NCI-H510A treated with DMSO at 0.1 percent for 48 hours (cell line): Measurements from ENCODE around the gene AADACL4.
A peak's percentile ranks its signal among the peaks of the same experiment; 100 is the strongest.

Experiments
- DNase-seq: peaks from one replicate; lab custom pipeline; 2025; lab: John Stamatoyannopoulos, UW

The AADACL4 gene

GRCh38 chr1:12613180-12613579, 30.7 kb upstream of the AADACL4 start:
- DNase-seq, result no peak

GRCh38 chr1:12614402-12615158, 29.3 kb upstream of the AADACL4 start:
- DNase-seq, result no peak

GRCh38 chr1:12615159-12615864, 28.6 kb upstream of the AADACL4 start:
- no peak for DNase-seq

GRCh38 chr1:12615865-12616708, 27.8 kb upstream of the AADACL4 start:
- no peak for DNase-seq

- no peak for DNase-seq
Measured at GRCh38 chr1:12616709-12617373, 27.0 kb upstream of the AADACL4 start.

GRCh38 chr1:12617511-12617900, 26.4 kb upstream of the AADACL4 start:
- no peak for DNase-seq

GRCh38 chr1:12617901-12618660, 25.8 kb upstream of the AADACL4 start, which contains the start of gene DHRS3:
TSS of gene DHRS3 (minus strand) at chr1:12618210. CDS start at chr1:12617348, 862 bp downstream.
- DNase-seq, result peak; percentile 69

- peak; percentile 61 for DNase-seq
Measured at GRCh38 chr1:12618661-12618964, 25.3 kb upstream of the AADACL4 start.

GRCh38 chr1:12618965-12619791, 24.7 kb upstream of the AADACL4 start:
- DNase-seq, result peak; percentile 61

- DNase-seq, result peak; percentile 85
Measured at GRCh38 chr1:12619792-12620487, 23.9 kb upstream of the AADACL4 start.

- no peak for DNase-seq
Measured at GRCh38 chr1:12620488-12620865, 23.4 kb upstream of the AADACL4 start.

GRCh38 chr1:12620931-12621330, 23.0 kb upstream of the AADACL4 start:
- no peak for DNase-seq

GRCh38 chr1:12621346-12622335, 22.2 kb upstream of the AADACL4 start:
- DNase-seq, result no peak

- DNase-seq, result no peak
Measured at GRCh38 chr1:12622506-12622905, 21.4 kb upstream of the AADACL4 start.

- DNase-seq, result no peak
Measured at GRCh38 chr1:12625276-12625675, 18.6 kb upstream of the AADACL4 start.

- no peak for DNase-seq
Measured at GRCh38 chr1:12626888-12627287, 17.0 kb upstream of the AADACL4 start.

- DNase-seq, result no peak
Measured at GRCh38 chr1:12627296-12627695, 16.6 kb upstream of the AADACL4 start.

- no peak for DNase-seq
Measured at GRCh38 chr1:12629511-12629956, 14.4 kb upstream of the AADACL4 start.
